Spinal cord (tissue), 10 donors: ENCODE data around the gene PFDN4. TPM values are rescaled to one million over a fixed set of nuclear protein-coding genes. Genes with fewer than 3 reads are reported as not detected.
"Not testable (repeated sequence)": the region's sequence is repeated elsewhere in the genome, so short reads cannot be mapped to it uniquely, and the experiment has no call there.

Source experiments
- DNase-seq, 6 donors: peaks; one replicate each; pipeline versions ENCODE4 v3.0.0 to v3.0.0-alpha.2; 2013 to 2015; ENCODE audit warnings: low spot score in 6 of 6, low read depth in 4 of 6
- H3K27ac ChIP-seq: one replicate; pipeline ENCODE4 v1.5.1; 2013; ENCODE audit warnings: low read depth, low read length, control low read depth
- H3K27me3 ChIP-seq: one replicate; pipeline ENCODE4 v1.6.1; 2013; ENCODE audit warnings: low read length; ENCODE audit not compliant: control insufficient read depth, insufficient read depth
- H3K36me3 ChIP-seq: one replicate; pipeline ENCODE4 v1.6.1; 2013; ENCODE audit warnings: low read length; ENCODE audit not compliant: control insufficient read depth, insufficient read depth
- H3K4me1 ChIP-seq: one replicate; pipeline ENCODE4 v1.6.1; 2013; ENCODE audit warnings: low read length; ENCODE audit not compliant: control insufficient read depth, insufficient read depth
- H3K4me3 ChIP-seq: one replicate; pipeline ENCODE4 v1.5.1; 2013; ENCODE audit warnings: low read depth, low read length, control low read depth
- H3K9me3 ChIP-seq: one replicate; pipeline ENCODE4 v1.6.1; 2013; ENCODE audit warnings: low read length; ENCODE audit not compliant: control insufficient read depth, insufficient read depth
- WGBS: methylation state at CpG from one replicate; pipeline ENCODE4 v1.1.5; 2013; ENCODE audit warnings: missing lambda C conversion rate; ENCODE audit not compliant: insufficient coverage; 5-methylcytosine and 5-hydroxymethylcytosine counted together
- polyA plus RNA-seq, 2 donors: library from polyadenylated mRNA; unstranded; fragments of 120-200 nt; gene quantifications; one replicate each; pipeline ENCODE4 v1.2.1, GENCODE V29; 2013; ENCODE audit not compliant: insufficient read length in 2 of 2
- total RNA-seq, 2 donors: library from RNA; depleted of rRNA in 1 of 2; stranded (reverse); fragments of 120-200 nt in 1 of 2; fragments of >200 nt in 1 of 2; gene quantifications; one replicate each; pipeline versions ENCODE4 v1.2.3 to v1.2.4, GENCODE V29; 2013 to 2014
- donor health status: healthy.

The PFDN4 gene
- total and polyA plus RNA-seq, 4 donors = 69.8 to 89.7 (median 80.8) TPM

GRCh38 chr20:54220722-54221121 lies 12.8 kb downstream of the PFDN4 start:
- no peak overlapping the region for H3K4me3 ChIP-seq
- no peak overlapping the region for H3K27ac ChIP-seq
- H3K4me1 ChIP-seq = peaks cover 7% of the 10 kb centered on the region
- H3K9me3 ChIP-seq = no peaks in the 10 kb centered on the region
- H3K36me3 ChIP-seq = peaks cover 7% of the 10 kb centered on the region
- H3K27me3 ChIP-seq = no peaks in the 10 kb centered on the region
- 100% methylated on average over 4 of the region's 6 CpGs for WGBS
- no peak for DNase-seq

- WGBS = no CpG with 5 or more reads among the region's 4 CpGs
Measured at GRCh38 chr20:54221353-54221752, 13.5 kb downstream of the PFDN4 start.

GRCh38 chr20:54221996-54222890 lies 14.4 kb downstream of the PFDN4 start:
- DNase-seq = peak in 3 of 6 donors; percentile 19 to 68 (median 62)
- Histone ChIP-seq H3K4me3 (no peak overlapping the region), H3K27ac (no peak overlapping the region), H3K9me3 (no peaks in the 10 kb centered on the region), H3K27me3 (no peaks in the 10 kb centered on the region), H3K36me3 (peaks cover 5% of the 10 kb centered on the region), H3K4me1 (peaks cover 7% of the 10 kb centered on the region)
- WGBS = 46% methylated on average over 11 of the region's 17 CpGs

More at GRCh38 chr20:54221353-54221752, 13.5 kb downstream of the PFDN4 start:
- DNase-seq = no peak
- Histone ChIP-seq H3K36me3 (peaks cover 7% of the 10 kb centered on the region), H3K4me3 (no peak overlapping the region), H3K27ac (no peak overlapping the region), H3K9me3 (no peaks in the 10 kb centered on the region), H3K27me3 (no peaks in the 10 kb centered on the region), H3K4me1 (peaks cover 7% of the 10 kb centered on the region)

- Histone ChIP-seq H3K27ac (no peak overlapping the region), H3K36me3 (peaks cover 3% of the 10 kb centered on the region), H3K27me3 (no peaks in the 10 kb centered on the region), H3K9me3 (no peaks in the 10 kb centered on the region), H3K4me3 (no peak overlapping the region), H3K4me1 (peaks cover 7% of the 10 kb centered on the region)
- WGBS = 87% methylated on average over 4 of the region's 5 CpGs
- no peak for DNase-seq
Measured at GRCh38 chr20:54223285-54223684, 15.4 kb downstream of the PFDN4 start.

- Histone ChIP-seq H3K27ac (no peak overlapping the region), H3K4me1 (peaks cover 7% of the 10 kb centered on the region), H3K36me3 (peaks cover 3% of the 10 kb centered on the region), H3K27me3 (no peaks in the 10 kb centered on the region), H3K9me3 (no peaks in the 10 kb centered on the region), H3K4me3 (no peak overlapping the region)
- whole genome bisulfite sequencing = 48% methylated on average over 4 of the region's 4 CpGs
- no peak for DNase-seq
Measured at GRCh38 chr20:54223751-54224150, 15.9 kb downstream of the PFDN4 start.

- H3K27me3 ChIP-seq, H3K4me1 ChIP-seq, H3K36me3 ChIP-seq, H3K4me3 ChIP-seq, H3K9me3 ChIP-seq, DNase-seq, H3K27ac ChIP-seq: not testable (repeated sequence)
- 90% methylated on average over 7 of the region's 9 CpGs for WGBS
Measured at GRCh38 chr20:54224642-54225041, 16.8 kb downstream of the PFDN4 start.

GRCh38 chr20:54227241-54227640 lies 19.4 kb downstream of the PFDN4 start:
- Histone ChIP-seq H3K4me1 (peaks cover 4% of the 10 kb centered on the region), H3K27ac (no peak overlapping the region), H3K9me3 (no peaks in the 10 kb centered on the region), H3K27me3 (no peaks in the 10 kb centered on the region), H3K36me3 (no peaks in the 10 kb centered on the region), H3K4me3 (no peak overlapping the region)
- no peak for DNase-seq

GRCh38 chr20:54227751-54228150 lies 19.9 kb downstream of the PFDN4 start:
- Histone ChIP-seq H3K27me3 (no peaks in the 10 kb centered on the region), H3K4me1 (no peaks in the 10 kb centered on the region), H3K27ac (no peak overlapping the region), H3K4me3 (no peak overlapping the region), H3K36me3 (no peaks in the 10 kb centered on the region), H3K9me3 (no peaks in the 10 kb centered on the region)
- WGBS = 96% methylated on average over 3 of the region's 5 CpGs
- DNase-seq = no peak

GRCh38 chr20:54228841-54229240 lies 21.0 kb downstream of the PFDN4 start:
- DNase-seq = no peak
- H3K27ac ChIP-seq = no peak overlapping the region
- H3K36me3 ChIP-seq = no peaks in the 10 kb centered on the region
- no peaks in the 10 kb centered on the region for H3K27me3 ChIP-seq
- no CpG with 5 or more reads among the region's 3 CpGs for WGBS
- H3K4me3 ChIP-seq = no peak overlapping the region
- H3K4me1 ChIP-seq = no peaks in the 10 kb centered on the region
- no peaks in the 10 kb centered on the region for H3K9me3 ChIP-seq

GRCh38 chr20:54229566-54230160 lies 21.8 kb downstream of the PFDN4 start:
- H3K9me3 ChIP-seq = no peaks in the 10 kb centered on the region
- WGBS = no CpG with 5 or more reads among the region's 2 CpGs

More at GRCh38 chr20:54229566-54230160, 21.8 kb downstream of the PFDN4 start:
- Histone ChIP-seq H3K36me3 (no peaks in the 10 kb centered on the region), H3K27me3 (no peaks in the 10 kb centered on the region), H3K4me3 (no peak overlapping the region), H3K4me1 (no peaks in the 10 kb centered on the region), H3K27ac (no peak overlapping the region)
- DNase-seq = no peak
